Measurements from ENCODE around the gene UBE3C. TPM values are rescaled to one million over a fixed set of nuclear protein-coding genes. Genes with fewer than 3 reads are reported as not detected.

UBE3C gene
- total RNA-seq, 1 experiment from 2014 or later, result 65.3 TPM

DNA sequence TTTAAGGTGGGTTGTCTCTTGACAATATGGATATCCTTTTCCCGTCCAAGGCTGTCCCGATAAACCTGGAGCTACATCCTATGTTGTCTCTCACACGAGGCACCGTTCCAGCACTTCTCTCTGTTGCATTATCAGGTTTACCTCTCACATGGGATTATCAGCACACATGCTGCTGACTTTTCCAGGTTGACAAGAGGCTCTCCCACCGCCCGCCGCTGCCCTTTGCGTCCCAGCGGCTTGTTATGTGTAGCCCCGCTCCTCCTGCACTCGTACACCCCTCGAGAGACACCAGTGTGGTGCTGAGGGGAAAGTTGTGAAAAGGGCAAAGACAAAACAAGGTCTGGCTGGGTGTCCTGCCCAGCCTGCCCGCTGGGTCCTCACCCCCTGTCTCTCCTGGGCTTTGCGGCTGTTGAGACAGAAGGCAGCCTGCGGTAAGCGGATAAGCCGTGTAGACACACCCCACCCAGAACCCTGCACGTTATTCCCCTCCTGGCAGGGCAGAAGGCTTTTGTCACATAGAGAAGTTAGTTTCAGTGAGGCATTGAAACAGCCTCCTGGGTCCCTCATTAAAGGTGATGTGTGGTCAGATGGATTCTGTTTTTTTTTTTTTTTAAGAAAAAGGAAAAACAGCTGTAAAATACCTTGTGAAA is 38.7 kb downstream of the UBE3C start:
- no peak for DNase-seq (ENCODE audit: low spot score)

DNA sequence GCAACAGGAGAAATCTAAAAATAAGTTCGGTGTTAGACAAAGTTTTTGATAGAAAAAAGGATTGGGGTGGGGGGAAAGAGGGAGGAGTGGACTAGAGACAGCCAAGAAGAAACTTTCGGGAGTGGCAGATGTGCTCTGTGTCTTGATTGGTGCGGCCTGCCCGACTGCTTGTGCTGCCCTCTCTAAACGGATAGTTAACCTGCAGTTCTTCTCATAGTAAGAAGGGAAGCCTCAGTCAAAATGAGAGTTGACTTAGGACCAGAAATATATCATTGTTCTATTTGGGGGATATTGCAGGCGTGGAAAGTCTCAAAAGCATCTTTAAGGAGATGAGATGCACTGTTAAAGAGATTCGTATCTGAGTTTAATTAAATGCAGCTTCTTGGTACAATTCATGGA is 39.3 kb downstream of the UBE3C start:
- no peak for DNase-seq (ENCODE audit: low spot score)

DNA sequence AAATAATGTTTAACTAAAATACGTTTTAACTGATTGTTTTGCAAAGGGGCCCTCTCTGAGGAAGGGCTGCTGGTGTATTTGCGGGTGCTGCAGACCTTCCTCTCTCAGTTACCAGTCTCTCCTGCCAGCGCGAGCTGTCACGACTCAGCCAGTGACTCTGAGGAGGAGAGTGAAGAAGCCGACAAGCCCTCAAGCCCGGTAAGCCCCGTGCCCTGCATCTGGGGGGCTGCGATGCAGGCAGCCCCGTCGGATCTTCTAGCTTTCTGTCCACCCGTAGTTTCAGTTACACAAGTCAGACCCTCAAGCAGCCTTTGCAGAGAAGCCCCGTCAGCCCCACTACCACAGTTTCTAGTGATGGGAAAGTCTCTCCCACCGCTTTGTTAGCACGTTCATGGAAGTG is 45.1 kb downstream of the UBE3C start:
- DNase-seq (ENCODE audit: low spot score), result no peak

DNA sequence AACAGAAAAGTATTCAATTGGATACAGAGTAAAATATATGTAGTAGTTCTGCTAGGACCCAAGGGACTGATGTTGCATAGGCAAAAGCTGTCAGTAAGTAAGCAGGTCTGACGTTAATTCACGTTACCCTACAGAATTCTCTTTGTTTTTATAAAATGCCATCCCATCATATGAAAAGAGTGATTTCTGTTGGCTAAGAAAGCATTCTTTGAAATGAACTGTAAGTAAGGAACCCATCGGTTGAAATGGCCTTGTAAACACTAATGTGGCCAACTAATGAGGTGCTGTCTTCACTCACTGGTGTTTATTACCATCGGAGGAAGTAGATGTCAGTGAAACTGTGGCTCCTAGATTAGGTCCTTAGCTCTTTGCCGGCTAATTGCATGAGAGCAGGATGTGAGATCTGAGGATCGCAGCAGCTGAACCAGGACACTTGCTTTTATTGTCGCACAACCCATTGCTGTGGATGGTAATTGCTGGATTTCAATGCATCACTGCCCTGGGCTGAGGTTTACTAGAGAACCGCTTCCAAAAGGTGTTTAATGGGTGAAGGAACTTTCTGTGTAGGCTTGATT is 49.5 kb downstream of the UBE3C start:
- DNase-seq (ENCODE audit: low spot score), result no peak

GRCh38 chr7:157189405-157189804 is 50.7 kb downstream of the UBE3C start:
- no peak for DNase-seq (ENCODE audit: low spot score)

- no peak for DNase-seq (ENCODE audit: low spot score)
Observed at GRCh38 chr7:157192861-157193260, 54.1 kb downstream of the UBE3C start.

DNA sequence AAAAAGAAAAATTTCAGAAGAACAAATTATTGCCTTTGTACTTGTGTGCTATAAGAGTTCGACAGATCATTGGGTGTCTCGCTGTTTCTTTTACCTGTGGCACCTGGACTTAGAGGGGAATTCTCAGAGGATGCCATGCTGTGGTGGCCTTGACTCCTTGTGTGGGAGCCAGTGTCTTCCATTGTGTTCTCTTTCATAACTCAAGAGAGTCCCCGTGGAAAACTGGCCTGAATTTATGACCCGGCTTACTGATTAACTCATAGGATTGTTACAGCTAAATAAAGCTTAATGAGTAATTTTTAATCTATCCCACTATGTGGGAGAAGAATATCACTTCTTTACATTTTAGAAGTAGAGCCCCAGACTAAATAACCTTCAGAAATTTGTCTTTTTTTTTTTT is 54.5 kb downstream of the UBE3C start:
- DNase-seq (ENCODE audit: low spot score), result no peak

DNA sequence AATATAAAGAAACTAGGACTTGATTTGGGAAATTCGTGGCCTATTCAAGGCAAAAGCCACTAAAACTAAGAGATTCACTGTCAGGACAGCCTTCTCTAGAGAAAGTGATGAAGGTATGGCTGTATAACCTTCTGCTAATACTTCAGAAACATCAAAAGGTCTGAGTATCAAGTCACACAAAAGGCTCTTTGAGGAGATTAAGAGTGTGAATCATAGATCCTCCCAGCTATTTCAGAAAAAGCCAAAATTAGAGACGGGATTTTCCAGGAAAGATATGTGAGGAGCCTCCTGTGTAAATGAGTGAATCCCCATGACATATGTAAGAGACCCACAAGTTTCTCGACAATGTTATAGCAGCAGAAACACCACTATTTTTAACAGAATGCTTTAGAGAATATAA is 56.2 kb downstream of the UBE3C start:
- DNase-seq (ENCODE audit: low spot score), result no peak

DNA sequence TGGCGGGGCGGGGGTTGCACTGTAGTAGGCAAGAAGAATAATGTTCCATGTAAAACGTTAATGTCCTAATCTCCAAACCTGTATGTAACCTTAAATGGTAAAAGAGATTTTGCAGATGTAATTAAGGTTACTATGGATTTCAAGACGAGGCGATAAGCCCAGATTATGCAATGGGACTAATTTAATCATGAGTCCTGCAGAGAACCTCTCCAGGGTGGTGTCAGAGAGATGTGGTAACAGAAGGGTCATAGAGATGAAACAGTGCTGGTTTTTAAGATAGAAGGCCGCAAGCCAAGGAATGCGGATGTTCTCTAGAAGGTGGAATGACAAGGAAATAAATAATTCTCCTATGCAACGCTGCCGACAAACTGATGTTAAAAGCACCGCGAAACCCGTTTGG is 57.1 kb downstream of the UBE3C start:
- no peak for DNase-seq (ENCODE audit: low spot score)

DNA sequence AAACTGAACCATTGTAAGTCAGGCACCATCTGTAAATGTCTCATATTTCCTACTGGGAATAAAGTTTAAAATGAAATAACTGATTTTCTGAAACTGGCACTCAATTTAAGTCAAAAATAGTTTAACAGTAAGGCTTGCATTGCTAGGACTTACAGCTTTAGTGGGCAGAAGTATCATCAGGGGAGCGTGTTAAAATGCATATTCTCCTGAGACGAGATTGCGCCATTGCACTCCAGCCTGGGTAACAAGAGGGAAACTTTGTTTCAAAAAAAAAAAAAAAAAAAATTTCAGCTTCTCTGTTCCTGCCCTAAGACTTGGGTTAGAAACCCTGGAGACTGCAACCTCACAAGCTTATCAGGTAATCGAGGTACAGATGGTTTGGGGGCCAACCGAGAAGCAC is 65.4 kb downstream of the UBE3C start:
- no peak for DNase-seq (ENCODE audit: low spot score)

DNA sequence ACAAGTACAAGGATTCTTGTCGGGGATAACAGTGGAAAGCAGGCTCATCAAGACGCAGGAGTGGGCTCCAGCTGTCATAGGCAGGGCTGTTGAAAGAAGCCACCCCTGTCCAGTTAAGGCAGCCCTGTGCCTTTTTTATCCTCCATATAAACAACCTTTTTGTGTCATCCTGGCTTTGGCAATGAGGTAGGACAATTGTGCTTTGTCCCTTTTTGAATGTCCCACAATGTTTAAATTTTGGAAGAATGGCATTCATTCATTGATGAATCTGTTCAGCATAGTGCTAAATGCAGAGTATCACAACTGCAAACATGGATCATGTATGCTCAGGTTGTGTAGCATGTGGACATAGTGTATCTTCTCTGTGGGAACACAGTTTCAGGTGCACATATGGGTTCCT is 66.7 kb downstream of the UBE3C start:
- no peak for DNase-seq (ENCODE audit: low spot score)

DNA sequence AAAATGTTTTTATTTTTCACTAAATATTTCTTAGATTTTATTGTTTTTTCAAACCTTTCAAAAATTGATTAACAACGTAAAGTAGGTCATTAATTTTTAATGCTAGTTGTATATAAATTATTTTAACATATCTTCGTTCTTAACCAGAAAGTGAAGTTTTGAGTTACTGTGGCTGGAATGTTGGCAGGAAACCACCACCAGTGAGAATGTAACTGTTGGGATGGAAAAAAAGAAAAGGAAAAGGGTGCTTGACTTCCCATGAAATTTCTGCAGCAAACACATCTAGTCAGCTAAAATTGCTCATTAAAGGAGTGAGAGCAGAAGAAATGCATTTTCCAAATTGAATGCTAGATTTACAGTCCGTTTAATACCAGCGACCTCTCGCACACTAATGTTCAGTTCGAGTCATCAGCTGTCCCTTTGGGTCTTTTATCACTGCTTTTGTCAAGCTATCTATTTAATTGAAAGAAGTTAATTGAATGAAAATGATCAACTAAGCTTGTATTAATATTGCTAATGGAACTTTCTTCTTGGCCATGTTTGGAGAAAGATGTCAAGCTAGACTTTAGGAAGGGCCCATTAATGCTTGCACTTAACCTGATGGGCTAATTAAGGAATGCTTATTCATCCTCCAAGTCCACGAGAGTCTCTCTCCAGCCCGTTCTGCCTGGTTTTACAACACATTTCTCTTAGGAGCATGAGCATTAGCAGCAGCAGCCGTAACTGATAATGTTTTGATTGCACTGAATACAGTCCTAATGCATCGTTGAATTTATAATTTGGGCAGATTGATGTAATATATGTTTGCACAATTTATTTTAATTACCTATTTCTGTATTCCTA is 70.1 kb downstream of the UBE3C start:
- no peak for DNase-seq (ENCODE audit: low spot score)

GRCh38 chr7:157210682-157211081 is 72.0 kb downstream of the UBE3C start:
- no peak for DNase-seq (ENCODE audit: low spot score)

DNA sequence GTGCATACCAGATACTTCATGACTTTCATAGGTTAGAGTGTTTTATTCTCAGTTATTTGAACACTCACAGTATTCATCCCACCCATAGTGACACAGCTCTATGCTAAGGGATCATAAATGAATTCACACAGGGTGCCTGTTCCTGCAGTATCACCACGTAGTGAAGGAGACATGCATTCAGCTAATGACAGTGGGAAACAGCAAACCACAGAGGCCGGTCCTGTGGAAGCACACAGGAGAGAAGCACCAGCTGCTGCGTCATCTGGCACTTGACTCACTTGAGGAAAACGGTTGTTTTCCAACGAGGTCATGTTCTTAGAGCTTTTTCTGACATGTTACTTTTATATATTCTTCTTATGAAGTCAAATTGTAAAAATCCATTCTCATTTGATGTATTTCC is 73.0 kb downstream of the UBE3C start:
- DNase-seq (ENCODE audit: low spot score), result peak; percentile 14

DNA sequence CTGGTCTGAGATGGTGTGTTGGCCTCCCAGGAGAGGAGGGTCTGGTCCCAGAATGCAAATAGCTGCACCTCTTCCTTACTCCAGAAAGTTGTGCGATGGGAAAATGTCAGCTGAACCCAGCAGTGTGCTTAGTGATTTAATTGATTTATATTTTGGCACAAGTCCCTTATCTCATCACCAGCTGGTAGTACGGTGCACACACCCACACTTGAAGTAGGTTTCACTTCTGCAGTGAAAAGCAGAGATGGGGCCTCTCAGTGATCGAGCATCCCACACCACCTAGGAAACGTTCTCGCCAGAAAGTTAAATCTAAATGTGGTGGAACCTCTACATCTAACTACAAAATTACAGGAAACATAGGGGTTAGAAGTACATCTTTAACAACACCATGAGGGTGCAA is 80.4 kb downstream of the UBE3C start:
- no peak for DNase-seq (ENCODE audit: low spot score)

GRCh38 chr7:157220916-157221569 is 82.3 kb downstream of the UBE3C start:
- no peak for DNase-seq (ENCODE audit: low spot score)

- DNase-seq (ENCODE audit: low spot score), result no peak
Observed at GRCh38 chr7:157222687-157223086, 84.0 kb downstream of the UBE3C start.

- peak; percentile 25 for DNase-seq (ENCODE audit: low spot score)
Observed at GRCh38 chr7:157224627-157225026, 85.9 kb downstream of the UBE3C start.

GRCh38 chr7:157228864-157229422 is 90.2 kb downstream of the UBE3C start:
- peak; percentile 23 for DNase-seq (ENCODE audit: low spot score)

DNA sequence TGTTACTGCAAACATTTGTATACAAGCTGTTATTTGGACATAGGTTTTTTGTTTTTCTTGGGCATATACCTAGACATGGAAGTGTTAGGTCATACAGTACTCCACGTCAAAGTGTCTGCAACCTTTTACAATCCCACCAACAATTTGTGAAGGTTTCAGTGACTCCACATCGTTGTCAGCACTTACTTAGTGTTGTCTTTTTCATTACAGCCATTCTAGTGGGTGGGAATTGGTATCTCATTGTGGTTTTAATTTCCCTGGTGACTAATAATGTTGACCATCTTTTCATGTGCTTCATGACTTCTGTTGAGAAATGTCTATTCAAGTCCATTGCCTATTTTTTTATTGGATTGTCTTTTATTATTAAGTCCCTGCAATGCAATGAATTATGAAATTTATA is 95.0 kb downstream of the UBE3C start:
- no peak for DNase-seq (ENCODE audit: low spot score)

DNA sequence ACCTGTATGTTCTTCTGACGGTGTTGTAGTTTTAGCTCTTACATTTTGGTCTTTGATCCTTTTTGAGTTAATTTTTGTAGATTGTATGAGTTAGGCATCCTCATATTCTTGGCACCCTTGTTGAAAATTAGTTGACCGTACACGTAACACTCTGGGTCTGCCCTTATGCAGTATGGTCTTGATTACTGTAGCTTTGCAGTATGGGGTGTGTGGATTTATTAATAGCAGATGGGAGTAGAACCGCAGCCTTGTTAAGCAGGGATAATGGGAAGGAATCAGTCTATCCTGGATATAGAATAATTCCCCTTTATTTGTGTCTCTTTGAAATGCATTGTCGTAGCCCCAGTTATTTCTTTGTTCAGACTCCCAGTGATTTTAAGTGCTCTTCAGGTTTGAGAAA is 95.5 kb downstream of the UBE3C start:
- no peak for DNase-seq (ENCODE audit: low spot score)
